GM18520 (cell line): Measurements from ENCODE around the gene GRM4.
"Not testable (repeated sequence)": the region's sequence is repeated elsewhere in the genome, so short reads cannot be mapped to it uniquely, and the experiment has no call there.

Source experiments
- ATAC-seq: cut with Tn5 transposase; IDR thresholded peaks from one replicate; pipeline ENCODE4 v1.9.1; 2021; ENCODE audit not compliant: unreplicated experiment

The GRM4 gene

GRCh38 chr6:34146021-34146782 lies at the start of gene GRM4:
Gene GRM4 (minus strand): TSS chr6:34146087. CDS start chr6:34133496, 12,591 bp downstream.
- no peak for ATAC-seq

- ATAC-seq = no peak
Measured at GRCh38 chr6:34194772-34195171, 48.9 kb upstream of the GRM4 start.

GRCh38 chr6:34190504-34191122 lies 44.7 kb upstream of the GRM4 start:
- no peak for ATAC-seq

GRCh38 chr6:34189806-34190503 lies 44.1 kb upstream of the GRM4 start:
- ATAC-seq = no peak

GRCh38 chr6:34184726-34185125 lies 38.8 kb upstream of the GRM4 start:
- ATAC-seq = not testable (repeated sequence)

- ATAC-seq = no peak
Measured at GRCh38 chr6:34182751-34183531, 37.1 kb upstream of the GRM4 start.

- ATAC-seq = no peak
Measured at GRCh38 chr6:34181908-34182307, 36.0 kb upstream of the GRM4 start.

- no peak for ATAC-seq
Measured at GRCh38 chr6:34179106-34179720, 33.3 kb upstream of the GRM4 start.

- no peak for ATAC-seq
Measured at GRCh38 chr6:34178357-34179105, 32.6 kb upstream of the GRM4 start.

- no peak for ATAC-seq
Measured at GRCh38 chr6:34177181-34177591, 31.3 kb upstream of the GRM4 start.

GRCh38 chr6:34176261-34177031 lies 30.6 kb upstream of the GRM4 start:
- no peak for ATAC-seq

- ATAC-seq = no peak
Measured at GRCh38 chr6:34174846-34175399, 29.0 kb upstream of the GRM4 start.

GRCh38 chr6:34172961-34173775 lies 27.3 kb upstream of the GRM4 start:
- no peak for ATAC-seq

GRCh38 chr6:34170346-34170745 lies 24.5 kb upstream of the GRM4 start:
- ATAC-seq = no peak

- no peak for ATAC-seq
Measured at GRCh38 chr6:34169897-34170296, 24.0 kb upstream of the GRM4 start.

GRCh38 chr6:34161857-34162515 lies 16.1 kb upstream of the GRM4 start:
- ATAC-seq = no peak

GRCh38 chr6:34159844-34160243 lies 14.0 kb upstream of the GRM4 start:
- no peak for ATAC-seq

GRCh38 chr6:34158876-34159275 lies 13.0 kb upstream of the GRM4 start:
- ATAC-seq = no peak
